Measurements from ENCODE around the gene DRC7.

The DRC7 gene

DNA sequence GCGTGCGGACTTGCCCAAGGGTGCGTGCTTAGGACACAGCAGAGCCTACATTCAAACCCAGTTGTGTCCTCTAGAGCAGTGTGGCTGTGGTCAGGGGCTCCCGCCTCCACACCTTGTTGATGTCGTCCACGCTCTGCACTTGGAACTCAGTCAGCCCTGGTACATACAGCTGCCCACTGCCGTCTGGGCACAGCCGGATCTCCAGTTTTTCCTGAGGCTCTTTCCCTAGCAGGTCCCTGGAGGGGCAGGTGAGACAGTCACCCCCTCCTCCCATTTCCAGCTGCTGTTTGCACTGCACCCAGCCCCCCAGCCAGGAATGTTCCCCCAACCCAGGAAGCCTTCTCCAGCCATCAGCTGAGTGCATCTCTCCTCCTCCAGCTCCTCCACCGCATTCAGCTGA lies 66.7 kb downstream of the DRC7 start:
- TF ChIP-seq, protein P1, sequence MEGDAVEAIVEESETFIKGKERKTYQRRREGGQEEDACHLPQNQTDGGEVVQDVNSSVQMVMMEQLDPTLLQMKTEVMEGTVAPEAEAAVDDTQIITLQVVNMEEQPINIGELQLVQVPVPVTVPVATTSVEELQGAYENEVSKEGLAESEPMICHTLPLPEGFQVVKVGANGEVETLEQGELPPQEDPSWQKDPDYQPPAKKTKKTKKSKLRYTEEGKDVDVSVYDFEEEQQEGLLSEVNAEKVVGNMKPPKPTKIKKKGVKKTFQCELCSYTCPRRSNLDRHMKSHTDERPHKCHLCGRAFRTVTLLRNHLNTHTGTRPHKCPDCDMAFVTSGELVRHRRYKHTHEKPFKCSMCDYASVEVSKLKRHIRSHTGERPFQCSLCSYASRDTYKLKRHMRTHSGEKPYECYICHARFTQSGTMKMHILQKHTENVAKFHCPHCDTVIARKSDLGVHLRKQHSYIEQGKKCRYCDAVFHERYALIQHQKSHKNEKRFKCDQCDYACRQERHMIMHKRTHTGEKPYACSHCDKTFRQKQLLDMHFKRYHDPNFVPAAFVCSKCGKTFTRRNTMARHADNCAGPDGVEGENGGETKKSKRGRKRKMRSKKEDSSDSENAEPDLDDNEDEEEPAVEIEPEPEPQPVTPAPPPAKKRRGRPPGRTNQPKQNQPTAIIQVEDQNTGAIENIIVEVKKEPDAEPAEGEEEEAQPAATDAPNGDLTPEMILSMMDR (IDR thresholded peaks at IDR 0.05; ENCODE audit: insufficient read depth, low read length, poor library complexity, severe bottlenecking), result no peak
- Histone ChIP-seq H3K27me3 (replicated peaks; ENCODE audit: control insufficient read depth, insufficient read depth, low read length) (no peaks in the 10 kb centered on the region), H3K4me3 (replicated peaks; ENCODE audit: low read depth, low read length) (no peak overlapping the region), H3K36me3 (ENCODE audit: control insufficient read depth, insufficient read depth, low read length) (no peaks in the 10 kb centered on the region)
- no peak for DNase-seq (ENCODE audit: extremely low read depth, insufficient read length)

DNA sequence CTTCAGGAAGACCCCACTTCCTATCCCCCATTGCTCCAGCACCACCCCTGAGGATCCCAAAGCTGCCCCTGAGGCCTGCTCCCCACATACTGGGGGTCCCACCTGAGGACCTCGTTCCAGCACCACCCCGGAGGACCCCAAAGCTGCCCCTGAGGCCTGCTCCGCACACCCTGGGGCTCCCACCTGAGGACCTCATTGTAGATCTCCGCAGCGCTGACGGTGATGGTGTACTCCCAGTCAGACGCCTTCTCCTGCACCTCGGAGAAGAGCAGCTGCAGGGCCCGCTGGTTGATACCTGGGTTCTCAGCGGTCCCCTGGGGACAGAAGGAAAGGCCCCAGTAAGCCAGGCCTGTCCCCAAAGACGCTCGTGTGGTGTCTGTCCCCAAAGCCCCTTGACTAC lies 67.4 kb downstream of the DRC7 start:
- DNase-seq (ENCODE audit: extremely low read depth, insufficient read length), result no peak
- H3K36me3 ChIP-seq (ENCODE audit: control insufficient read depth, insufficient read depth, low read length), result no peaks in the 10 kb centered on the region
- H3K27me3 ChIP-seq (replicated peaks; ENCODE audit: control insufficient read depth, insufficient read depth, low read length), result no peaks in the 10 kb centered on the region
- TF ChIP-seq, protein P1 (IDR thresholded peaks at IDR 0.05; ENCODE audit: insufficient read depth, low read length, poor library complexity, severe bottlenecking), result no peak
- no peak overlapping the region for H3K4me3 ChIP-seq (replicated peaks; ENCODE audit: low read depth, low read length)

DNA sequence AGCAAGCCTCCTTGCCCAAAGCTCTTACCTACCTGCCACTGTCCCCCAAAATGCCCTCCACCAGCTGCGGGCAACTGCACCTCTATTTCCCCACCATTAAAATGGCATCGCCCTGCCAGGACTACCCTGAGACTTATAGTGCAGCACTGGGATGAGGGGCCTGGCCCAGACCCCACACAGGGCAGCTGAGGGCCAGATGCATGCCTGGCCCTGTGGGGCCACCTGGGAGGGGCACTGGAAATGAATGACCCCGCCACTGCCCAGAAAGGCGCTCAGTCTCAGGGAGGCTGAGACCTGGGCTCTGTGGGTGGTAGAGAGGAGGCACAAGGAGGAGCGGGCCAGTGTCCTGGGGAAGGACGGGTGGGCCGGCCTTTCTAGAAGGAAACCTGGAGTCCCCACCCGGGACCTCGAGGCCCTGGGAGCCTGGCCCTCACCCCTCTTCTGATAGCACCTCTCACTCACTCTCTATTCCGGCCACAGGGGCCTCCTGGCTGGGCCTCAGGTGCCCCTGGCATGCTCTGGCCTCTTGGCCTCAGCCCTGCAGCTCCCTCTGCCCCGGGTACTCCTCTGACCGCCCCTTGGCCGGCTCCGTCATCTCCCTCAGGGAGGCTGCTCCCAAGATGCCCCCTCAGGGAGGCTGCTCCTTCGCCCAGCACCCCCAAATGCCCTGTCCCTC lies 67.9 kb downstream of the DRC7 start:
- TF ChIP-seq, protein P1 (IDR thresholded peaks at IDR 0.05; ENCODE audit: insufficient read depth, low read length, poor library complexity, severe bottlenecking), result no peak
- H3K36me3 ChIP-seq (ENCODE audit: control insufficient read depth, insufficient read depth, low read length), result no peaks in the 10 kb centered on the region
- H3K27me3 ChIP-seq (replicated peaks; ENCODE audit: control insufficient read depth, insufficient read depth, low read length), result no peaks in the 10 kb centered on the region

DNA sequence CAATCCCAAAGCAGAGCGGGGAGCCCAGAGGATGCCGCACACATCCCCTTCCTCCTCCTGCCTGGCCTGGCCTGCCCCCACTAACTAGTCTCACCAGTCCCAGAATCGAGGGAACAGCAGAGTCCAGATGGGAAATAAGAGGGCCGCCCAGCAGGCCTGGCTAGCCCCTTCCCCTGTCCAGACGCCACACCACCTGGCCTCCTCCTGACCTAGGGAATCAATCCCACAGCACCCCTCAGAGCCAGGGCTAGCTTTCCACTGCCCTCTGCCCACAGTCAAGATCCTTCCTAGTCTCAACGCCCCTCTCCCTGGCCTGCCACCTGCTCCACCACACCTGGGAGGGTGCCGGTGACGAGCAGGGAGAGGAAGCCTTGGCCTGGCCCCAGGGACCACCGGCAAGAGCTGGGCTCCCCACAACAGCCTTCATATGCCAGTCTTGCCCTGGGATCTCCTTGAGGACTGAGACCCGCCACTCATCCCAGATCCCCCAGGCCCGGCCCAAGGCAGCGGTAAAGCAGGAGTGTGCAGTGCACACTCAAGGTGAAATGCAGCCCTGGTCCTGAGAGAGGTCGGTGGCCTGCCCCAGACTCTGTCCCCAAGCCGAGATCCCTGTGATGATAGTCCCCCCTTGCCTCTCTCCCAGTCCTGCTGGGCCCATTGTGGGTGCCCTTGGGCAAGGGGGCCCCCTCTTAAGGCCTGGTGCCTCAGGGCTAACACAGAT lies 68.8 kb downstream of the DRC7 start:
- Histone ChIP-seq H3K36me3 (ENCODE audit: control insufficient read depth, insufficient read depth, low read length) (no peaks in the 10 kb centered on the region), H3K4me3 (replicated peaks; ENCODE audit: low read depth, low read length) (no peak overlapping the region), H3K27me3 (replicated peaks; ENCODE audit: control insufficient read depth, insufficient read depth, low read length) (no peaks in the 10 kb centered on the region)
- TF ChIP-seq, protein P1 (IDR thresholded peaks at IDR 0.05; ENCODE audit: insufficient read depth, low read length, poor library complexity, severe bottlenecking), result no peak
- no peak for DNase-seq (ENCODE audit: extremely low read depth, insufficient read length)

More for the DNA sequence above, 67.9 kb downstream of the DRC7 start:
- no peak for DNase-seq (ENCODE audit: extremely low read depth, insufficient read length)
- no peak overlapping the region for H3K4me3 ChIP-seq (replicated peaks; ENCODE audit: low read depth, low read length)

DNA sequence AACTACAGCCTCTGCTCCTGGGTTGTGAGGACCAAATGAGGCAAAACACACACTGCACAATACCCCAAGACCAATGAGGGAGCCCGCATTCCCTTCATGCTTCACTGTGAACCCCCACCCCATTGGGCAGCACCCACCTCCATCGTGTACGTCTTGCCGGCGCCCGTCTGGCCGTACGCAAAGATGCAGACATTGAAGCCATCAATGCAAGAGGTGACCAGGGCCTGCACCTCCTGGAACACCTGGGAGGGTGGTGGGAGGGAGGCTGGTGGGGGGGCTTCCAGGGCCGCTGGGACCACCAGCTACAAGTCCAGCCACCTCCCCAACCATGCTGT lies 69.4 kb downstream of the DRC7 start:
- Histone ChIP-seq H3K4me3 (replicated peaks; ENCODE audit: low read depth, low read length) (no peak overlapping the region), H3K36me3 (ENCODE audit: control insufficient read depth, insufficient read depth, low read length) (no peaks in the 10 kb centered on the region), H3K27me3 (replicated peaks; ENCODE audit: control insufficient read depth, insufficient read depth, low read length) (no peaks in the 10 kb centered on the region)
- TF ChIP-seq, protein P1 (IDR thresholded peaks at IDR 0.05; ENCODE audit: insufficient read depth, low read length, poor library complexity, severe bottlenecking), result no peak
- DNase-seq (ENCODE audit: extremely low read depth, insufficient read length), result no peak
